Measurements from ENCODE around the gene IL1RAPL1.
A peak's percentile ranks its signal among the peaks of the same experiment; 100 is the strongest.
"Not testable (repeated sequence)": the region's sequence is repeated elsewhere in the genome, so short reads cannot be mapped to it uniquely, and the experiment has no call there.

Gene IL1RAPL1

GRCh38 chrX:28773807-28774206, 186.6 kb downstream of the IL1RAPL1 start:
- DNase-seq (ENCODE audit: low spot score) = no peak

DNA sequence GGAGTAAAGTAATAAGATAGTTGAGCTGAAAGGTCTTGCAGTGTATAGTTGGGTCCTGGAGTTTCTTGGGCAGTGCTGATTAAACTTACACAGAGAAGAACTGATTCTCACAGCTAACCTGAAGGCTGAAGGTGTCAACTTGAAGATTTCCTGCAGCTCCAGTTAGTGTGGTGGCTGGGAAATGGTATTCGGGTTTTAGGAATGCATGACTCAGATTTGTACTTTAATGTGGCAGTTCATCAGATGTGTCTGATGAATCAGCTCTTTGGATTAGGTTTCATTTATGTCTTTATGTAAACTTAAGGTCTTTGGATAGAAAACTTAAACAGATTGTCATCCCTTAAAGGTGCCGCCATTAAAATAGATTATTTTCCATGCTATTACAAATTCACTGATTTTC, 200.0 kb downstream of the IL1RAPL1 start:
- no peak for DNase-seq (ENCODE audit: low spot score)

DNA sequence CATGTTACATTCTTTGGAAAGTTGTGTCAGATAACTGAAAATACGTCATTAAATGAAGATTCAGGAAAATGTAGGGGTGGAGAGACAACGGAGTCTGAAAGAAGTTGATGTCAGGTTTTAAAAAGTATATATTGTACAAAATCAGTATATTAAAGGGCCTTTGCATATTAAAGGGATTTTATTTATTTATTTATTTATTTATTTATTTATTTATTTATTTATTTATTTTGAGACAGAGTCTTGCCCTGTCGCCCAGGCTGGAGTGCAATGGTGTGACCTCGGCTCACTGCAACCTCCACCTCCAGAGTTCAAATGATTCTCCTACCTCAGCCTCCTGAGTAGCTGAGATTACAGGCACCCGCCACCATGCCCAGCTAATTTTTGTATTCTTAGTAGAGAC, 213.4 kb downstream of the IL1RAPL1 start:
- DNase-seq (ENCODE audit: low spot score) = not testable (repeated sequence)

DNA sequence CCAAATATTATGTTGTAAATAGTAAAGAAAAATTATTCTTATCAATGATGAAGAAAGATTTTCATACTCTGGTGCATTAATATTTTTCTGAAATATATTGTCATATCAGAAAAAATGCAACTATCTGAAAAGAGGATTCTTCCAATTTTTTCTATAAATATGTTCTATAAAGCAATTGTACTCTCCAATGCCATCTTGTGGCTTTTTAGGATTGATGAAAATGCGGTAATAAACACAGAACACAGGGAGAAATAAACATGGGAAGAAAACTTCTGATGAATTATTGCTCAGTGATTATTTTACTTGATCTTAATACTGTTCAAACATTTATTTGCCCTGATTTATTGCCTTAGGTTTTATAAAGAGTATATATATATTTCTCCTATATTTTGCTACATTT, 215.4 kb downstream of the IL1RAPL1 start:
- no peak for DNase-seq (ENCODE audit: low spot score)

- DNase-seq (ENCODE audit: low spot score) = no peak
These were observed 248.7 kb downstream of the IL1RAPL1 start for GRCh38 chrX:28835991-28836390.

- no peak for DNase-seq (ENCODE audit: low spot score)
These were observed 256.6 kb downstream of the IL1RAPL1 start for GRCh38 chrX:28843817-28844216.

- peak; percentile 89 for DNase-seq (ENCODE audit: low spot score)
These were observed 260.2 kb downstream of the IL1RAPL1 start for GRCh38 chrX:28847423-28847822.

GRCh38 chrX:28848707-28849106, 261.5 kb downstream of the IL1RAPL1 start:
- DNase-seq (ENCODE audit: low spot score) = no peak

DNA sequence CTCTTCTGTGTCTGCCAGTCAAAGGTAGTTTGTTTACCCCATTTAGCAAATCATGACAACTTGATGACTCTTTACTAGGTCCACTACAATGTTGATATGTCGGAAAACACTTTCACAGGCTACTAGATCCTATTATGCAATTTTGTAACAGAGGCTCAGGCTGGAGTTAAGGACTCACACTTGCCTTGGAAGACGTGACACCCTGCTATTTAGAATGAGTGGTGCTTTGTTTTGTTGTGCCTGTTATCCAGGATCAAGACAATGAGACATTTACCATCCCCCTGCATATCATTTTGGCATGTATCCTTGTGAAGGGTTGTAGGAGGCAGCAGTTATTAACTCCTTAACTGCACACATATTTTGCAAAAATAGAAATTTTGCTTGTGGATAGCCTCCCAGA, 263.7 kb downstream of the IL1RAPL1 start:
- peak; percentile 48 for DNase-seq (ENCODE audit: low spot score)

GRCh38 chrX:28851871-28852270, 264.6 kb downstream of the IL1RAPL1 start:
- DNase-seq (ENCODE audit: low spot score) = no peak

DNA sequence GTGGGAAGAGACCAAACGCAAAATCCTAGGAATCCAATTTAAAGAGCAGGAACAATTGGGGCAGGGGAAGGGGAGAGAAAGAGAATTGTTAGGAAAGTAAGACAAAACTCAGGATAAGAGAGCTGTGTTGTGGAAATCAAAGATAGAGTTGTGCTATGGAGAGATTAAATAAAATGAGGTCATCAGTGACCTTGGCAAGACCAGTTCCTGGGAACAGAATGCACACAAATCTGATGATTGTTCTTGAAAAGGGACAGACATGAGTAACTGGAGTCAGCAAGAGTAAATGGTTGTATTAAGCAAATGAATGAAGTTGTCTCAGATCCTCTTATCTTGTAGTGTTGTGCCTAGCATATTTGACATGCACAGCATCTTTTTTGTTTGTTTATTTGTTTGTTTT, 267.4 kb downstream of the IL1RAPL1 start:
- no peak for DNase-seq (ENCODE audit: low spot score)

- DNase-seq (ENCODE audit: low spot score) = peak; percentile 20
These were observed 289.2 kb downstream of the IL1RAPL1 start for GRCh38 chrX:28876408-28876807.

- no peak for DNase-seq (ENCODE audit: low spot score)
These were observed 289.7 kb downstream of the IL1RAPL1 start for GRCh38 chrX:28876901-28877300.

DNA sequence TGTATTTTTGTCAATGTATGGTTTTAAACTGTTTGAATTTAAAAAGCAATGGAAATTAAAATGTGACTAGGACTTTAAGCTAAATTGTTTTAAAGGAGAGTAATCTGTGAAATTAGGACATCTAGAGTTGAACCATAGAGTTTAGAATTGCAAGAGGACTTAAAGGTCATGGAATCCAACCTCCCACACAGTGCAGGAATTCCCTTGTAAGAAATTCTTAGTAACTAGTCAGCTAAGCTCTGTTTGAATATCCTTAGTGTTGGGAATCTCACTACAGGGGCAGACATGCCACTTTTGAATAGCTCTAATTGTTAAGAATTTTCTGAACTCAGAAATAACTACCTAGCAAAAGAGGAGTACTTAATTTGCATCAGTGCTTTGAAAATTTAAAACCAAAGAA, 292.9 kb downstream of the IL1RAPL1 start:
- no peak for DNase-seq (ENCODE audit: low spot score)

DNA sequence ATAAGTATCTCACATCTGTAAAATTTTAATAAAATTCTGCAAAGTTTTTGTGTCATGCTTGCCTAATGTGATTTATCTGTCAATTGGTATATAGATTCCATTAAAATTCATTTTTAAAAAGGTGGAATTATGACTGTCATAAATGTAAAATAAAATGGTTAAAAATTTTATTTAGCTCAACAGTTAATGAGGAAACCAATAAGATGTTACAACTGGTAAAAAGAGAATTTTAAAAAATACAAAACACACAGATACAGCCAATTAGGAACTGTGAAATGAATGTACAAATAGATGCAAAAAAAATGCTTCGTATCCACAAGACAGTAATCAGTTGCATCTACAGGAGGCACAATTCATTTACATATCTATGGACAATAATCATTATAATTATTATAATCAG, 297.6 kb downstream of the IL1RAPL1 start:
- DNase-seq (ENCODE audit: low spot score) = no peak

- DNase-seq (ENCODE audit: low spot score) = no peak
These were observed 301.2 kb downstream of the IL1RAPL1 start for GRCh38 chrX:28888416-28888815.

GRCh38 chrX:28889591-28890090, 302.4 kb downstream of the IL1RAPL1 start:
- DNase-seq (ENCODE audit: low spot score) = no peak

DNA sequence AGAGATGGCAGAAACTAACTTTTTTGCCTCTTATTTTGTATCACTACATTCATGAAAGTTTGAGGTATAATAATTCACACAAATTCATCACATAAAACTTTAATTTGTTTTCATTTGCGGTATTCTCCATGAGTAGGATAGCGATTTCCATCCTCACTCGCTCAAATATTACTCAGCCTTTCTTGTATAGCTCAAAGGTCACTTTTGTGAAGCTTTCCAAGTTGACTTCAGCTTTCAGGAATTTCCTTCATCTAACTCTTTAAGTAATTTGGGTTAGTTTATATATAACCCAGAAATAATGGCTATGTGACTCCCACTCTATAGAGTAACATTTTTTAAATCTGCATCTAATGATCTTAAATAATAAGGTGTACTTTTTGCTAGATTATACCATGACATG, 314.4 kb downstream of the IL1RAPL1 start:
- no peak for DNase-seq (ENCODE audit: low spot score)

GRCh38 chrX:28910487-28910886, 323.2 kb downstream of the IL1RAPL1 start:
- no peak for DNase-seq (ENCODE audit: low spot score)

- DNase-seq (ENCODE audit: low spot score) = peak; percentile 12
These were observed 333.1 kb downstream of the IL1RAPL1 start for GRCh38 chrX:28920153-28920943.

DNA sequence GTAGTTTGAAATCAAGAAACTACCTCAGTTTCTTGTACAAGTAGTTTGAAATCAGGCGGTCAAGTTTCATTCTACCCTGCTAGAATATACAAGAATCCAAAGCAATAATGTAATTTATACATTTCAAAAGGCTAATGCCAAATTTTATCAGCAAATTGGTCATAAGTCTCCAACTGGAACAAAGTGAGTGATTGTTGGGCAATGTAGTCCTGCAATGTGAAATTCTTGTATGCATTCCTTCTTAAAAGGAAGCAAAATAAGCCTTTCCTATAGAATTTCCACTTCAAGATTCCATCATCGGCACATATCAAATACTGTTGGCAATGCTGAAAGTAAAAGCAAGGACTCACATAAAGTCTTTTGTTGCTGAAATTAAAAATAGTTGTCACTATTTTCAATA, 334.9 kb downstream of the IL1RAPL1 start:
- DNase-seq (ENCODE audit: low spot score) = no peak

- DNase-seq (ENCODE audit: low spot score) = no peak
These were observed 359.6 kb downstream of the IL1RAPL1 start for GRCh38 chrX:28946846-28947245.

DNA sequence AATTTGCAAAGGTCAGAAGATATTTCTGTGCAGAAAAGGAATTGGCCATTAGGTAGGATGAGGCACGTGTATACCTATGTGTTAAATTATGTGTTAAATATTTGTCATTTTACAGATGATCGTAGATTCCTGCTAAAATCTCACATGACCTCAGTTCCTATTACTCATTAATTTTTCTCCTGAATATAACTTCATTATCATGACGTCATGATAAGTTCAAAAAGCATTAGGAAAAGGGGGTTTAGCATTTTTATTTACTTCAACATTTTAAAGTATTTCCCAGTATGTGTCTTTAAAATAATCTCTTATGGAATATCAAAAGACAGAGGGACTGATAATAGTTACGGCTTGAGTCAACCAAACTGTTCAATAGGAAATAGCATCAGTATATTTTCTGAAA, 372.8 kb downstream of the IL1RAPL1 start:
- no peak for DNase-seq (ENCODE audit: low spot score)

DNA sequence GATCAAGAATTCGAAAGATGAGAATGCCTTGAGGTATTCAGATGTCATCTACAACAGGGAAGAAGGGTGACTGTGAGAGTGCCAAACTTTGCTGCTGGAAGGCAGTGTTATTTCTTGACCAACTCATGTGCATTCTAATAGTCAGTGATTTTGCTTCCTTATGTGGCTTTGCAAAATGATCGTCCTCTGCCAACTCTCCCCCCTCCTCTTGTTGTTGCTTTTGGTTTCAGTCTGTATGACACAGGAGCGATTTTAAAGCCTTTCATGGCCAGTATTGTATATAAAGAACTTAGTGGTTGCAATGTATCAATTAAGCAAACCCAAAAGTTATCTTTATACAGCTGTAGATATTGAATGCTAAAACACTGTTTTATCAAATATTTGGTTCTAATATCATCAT, 379.1 kb downstream of the IL1RAPL1 start:
- no peak for DNase-seq (ENCODE audit: low spot score)

Measured in Ammon's horn (tissue), 1 donor.